ENCODE measurements around the gene STK17A. TPM values are rescaled to one million over a fixed set of nuclear protein-coding genes. Genes with fewer than 3 reads are reported as not detected.
A peak's percentile ranks its signal among the peaks of the same experiment; 100 is the strongest.
"Not testable (repeated sequence)": the region's sequence is repeated elsewhere in the genome, so short reads cannot be mapped to it uniquely, and the experiment has no call there.

STK17A gene
- polyA plus RNA-seq, 4 donors: 18.2 to 23.8 (median 21.3) TPM

DNA sequence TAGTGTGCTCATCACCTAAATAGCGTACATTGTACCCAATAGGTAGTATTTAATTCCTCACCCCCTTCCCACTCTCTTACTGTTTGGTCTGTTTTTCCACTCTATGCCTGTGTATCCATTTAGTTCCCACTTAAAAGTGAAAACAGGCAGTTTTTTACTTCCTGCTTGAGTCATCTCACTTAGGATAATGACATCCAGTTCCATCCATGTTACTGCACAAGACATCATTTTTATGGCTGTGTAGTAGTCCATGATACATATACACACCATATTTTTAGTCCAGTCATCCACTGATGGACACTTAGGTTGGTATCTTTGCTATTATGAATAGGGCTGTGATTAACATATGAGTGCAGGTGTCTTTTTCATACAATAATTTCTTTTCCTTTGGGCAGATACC is 10.1 kb downstream of the STK17A start:
- no peak for DNase-seq (ENCODE audit: low read depth in 4 of 4, low spot score in 3 of 4)

DNA sequence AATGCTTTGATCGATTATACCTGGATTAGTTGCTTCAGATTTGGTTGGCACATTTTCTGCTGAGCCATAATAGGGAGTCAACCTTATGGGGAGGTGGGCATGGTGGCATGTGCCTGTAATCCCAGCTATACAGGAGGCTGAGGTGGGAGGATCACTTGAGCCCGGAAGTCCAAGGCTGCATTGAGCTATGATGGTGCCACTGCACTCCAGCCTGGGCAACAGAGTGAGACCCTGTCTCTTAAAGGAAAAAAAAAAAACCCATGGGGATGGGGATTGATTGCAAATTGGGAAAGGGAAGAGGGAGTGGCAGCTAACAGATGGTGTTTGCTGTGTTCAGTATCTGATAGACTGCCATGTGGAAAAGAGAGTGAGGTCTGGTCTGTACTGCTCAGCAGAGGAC is 11.1 kb downstream of the STK17A start:
- no peak for DNase-seq (ENCODE audit: low read depth in 4 of 4, low spot score in 3 of 4)

DNA sequence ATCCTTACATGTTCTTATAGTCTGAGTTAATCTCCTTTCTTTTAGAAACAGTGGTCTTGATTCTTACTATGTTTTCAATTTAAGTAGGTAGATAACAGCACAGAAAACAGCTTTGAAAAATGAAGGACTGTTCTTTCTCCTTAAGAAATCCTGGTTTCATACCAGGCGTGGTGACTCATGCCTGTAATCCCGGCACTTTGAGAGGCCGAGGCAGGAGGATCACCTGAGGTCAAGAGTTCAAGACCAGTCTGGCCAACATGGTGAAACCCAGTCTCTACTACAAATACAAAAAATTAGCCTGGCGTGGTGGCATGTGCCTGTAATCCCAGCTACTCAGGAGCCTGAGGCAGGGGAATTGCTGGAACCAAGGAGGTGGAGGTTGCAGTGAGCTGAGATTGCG is 13.5 kb downstream of the STK17A start:
- DNase-seq (ENCODE audit: low read depth in 4 of 4, low spot score in 3 of 4): not testable (repeated sequence)

DNA sequence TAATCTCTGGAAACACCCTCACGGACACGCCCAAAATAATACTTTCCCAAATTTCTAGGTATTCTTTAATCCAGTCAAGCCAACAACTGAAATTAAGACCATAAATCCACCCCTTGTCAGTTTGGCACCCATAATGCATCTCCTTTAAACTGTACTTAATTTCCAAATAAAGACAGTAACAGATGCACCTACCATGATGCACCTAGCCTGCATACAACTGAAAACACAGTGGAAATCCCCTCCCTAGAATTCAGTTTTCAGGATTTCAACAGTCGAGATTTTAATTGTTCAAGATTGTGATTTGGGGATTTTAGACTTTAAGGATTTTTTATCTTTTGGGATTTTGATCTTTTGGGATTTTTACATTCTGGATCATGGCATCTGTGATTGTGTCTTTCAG is 17.1 kb downstream of the STK17A start:
- DNase-seq (ENCODE audit: low read depth in 4 of 4, low spot score in 3 of 4): no peak

DNA sequence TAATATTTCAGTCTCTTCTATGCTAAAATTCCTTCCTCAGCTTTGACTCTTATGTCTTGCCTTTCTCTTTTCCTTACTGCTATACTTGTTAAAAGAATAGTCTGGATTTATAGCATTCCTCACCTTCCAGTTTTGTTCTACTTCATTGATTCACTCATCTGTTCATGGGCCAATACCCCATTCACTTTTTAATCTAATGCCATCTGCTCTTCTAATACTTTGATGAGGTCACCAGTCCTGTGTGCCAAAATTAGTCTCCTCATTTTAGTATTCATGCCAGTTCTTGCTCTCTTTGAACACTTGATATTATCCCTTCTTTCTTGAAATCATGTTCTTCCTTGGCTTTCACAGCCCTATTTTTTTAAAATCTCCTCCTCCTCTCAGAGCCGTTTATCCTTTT is 19.3 kb downstream of the STK17A start:
- no peak for DNase-seq (ENCODE audit: low read depth in 4 of 4, low spot score in 3 of 4)

DNA sequence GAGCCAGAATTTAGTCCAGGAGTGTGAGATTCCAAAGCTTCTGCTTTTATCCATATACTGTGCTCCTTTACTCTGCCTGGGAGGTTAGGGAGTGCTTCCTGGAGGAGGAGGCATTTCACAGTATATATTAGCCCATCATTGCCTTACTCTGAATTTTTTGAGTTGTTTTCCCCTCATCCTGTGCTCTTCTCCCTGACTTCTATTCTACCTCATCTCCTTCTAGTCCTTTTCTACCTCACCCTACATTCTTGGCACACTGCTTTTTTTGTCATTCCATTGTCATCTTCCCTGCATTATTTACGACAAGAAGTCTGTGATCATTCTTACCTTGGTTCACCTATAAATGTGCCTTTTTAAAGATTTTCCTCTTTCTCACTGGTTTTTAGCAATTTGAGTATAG is 21.3 kb downstream of the STK17A start:
- no peak for DNase-seq (ENCODE audit: low read depth in 4 of 4, low spot score in 3 of 4)

DNA sequence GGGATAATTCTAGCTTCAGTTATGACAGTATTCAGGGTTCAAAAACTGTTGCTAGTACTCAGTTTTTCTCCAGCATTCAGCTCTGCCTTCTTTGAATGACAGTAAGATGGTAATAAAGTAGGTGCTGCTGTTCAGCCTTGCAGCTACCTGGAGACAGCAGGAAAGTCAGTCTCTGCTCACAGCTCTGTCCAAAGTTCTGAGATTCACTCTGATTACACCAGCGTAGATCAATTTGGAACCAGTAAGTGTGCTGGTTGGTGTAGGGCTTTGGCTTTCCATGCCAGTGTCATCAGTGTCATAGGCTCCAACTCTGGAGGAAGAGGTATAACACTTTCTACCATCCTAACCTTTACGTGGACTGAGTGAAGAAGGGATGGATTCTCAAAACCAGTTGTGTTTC is 26.2 kb downstream of the STK17A start:
- no peak for DNase-seq (ENCODE audit: low read depth in 4 of 4, low spot score in 3 of 4)

DNA sequence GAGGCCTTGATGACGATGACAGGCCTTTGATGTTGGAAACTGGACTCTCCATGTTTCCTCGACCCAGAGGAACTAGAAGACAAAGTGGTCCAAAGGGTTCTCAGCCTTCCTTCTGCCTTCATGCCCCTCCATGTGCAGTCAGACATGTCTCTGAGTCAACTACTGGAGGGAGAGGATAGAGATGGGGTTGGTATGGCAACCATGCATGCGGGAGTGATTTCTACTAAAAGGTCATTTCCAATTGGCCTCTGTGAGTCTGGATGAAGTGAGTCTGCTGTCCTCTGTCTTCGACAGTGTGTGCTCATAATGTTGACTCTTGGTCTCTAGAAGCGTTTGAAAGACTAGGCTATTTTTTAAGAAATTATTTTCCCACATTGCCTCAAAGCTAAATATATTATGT is 29.2 kb downstream of the STK17A start:
- DNase-seq (ENCODE audit: low read depth in 4 of 4, low spot score in 3 of 4): no peak

DNA sequence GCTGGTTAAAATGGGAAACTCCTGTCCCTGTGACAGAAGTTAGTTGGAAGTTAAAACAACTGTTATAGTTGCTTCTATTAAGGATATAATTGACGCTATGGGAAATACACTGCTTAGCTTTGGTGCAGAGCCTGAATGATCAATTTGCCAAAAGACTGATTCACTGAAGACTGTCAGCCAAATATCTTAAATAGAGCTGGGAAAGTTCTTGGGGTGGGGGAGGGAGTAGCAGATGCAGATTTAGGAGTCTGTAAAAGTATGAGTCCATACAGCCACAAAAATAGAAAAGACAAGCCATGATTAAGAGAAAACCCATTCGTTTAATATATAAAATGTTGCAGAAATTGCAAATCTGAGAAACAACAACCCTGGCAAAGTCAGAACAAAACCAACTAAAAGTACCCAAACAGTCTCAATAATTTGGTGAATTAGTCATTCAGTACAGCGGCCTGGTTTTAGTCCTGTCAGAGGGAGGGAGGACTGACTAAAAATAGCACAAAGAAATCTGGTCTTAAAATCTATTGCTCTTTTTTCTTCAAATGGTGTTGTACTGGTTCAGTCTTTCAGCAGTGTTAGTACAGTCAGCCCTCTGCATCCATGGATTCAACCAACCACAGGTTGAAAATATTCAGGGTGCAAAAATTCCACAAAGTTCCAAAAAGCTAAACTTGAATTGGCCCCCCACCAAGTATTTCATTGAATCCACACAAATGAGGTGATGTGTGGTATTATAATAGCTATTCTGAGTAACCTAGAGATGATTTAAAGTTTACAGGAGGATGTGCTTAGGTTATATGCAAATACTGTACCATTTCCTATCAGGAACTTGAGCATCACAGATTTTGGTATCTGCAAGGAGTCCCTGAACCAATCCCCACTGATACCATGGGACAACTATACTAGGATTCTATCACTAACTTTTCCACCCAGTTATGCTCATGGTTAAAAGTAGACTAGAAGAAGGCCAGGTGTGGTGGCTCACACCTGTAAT is 30.0 kb downstream of the STK17A start:
- DNase-seq (ENCODE audit: low read depth in 4 of 4, low spot score in 3 of 4): no peak

DNA sequence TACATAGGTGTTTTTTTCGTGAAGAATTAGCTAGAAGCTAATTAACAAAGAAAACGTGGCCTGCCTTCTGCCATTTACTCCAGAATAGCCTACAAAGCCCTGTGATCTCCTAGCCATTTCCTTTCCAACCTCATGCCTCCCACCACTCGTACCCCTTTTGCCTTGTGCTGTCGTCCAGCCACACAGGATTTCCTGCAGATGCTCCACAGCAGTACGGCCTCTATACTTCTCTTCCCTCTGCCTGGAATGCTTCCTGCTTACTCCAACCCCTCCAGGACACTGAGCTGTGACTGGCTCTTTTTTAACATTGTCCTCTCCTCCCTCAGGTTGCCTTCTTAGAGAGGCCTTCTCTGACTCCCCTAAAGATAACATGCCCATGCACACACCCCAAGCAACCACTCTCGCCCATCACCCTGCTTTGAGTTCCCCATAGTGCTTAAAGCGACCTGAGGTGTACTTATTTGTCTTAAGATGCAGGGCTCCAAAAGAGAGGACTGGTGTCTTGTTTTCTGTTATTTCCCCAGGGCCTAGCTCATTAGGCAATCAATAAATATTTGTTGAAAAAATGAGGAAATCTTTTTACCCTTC is 32.7 kb downstream of the STK17A start:
- DNase-seq (ENCODE audit: low read depth in 4 of 4, low spot score in 3 of 4): no peak

DNA sequence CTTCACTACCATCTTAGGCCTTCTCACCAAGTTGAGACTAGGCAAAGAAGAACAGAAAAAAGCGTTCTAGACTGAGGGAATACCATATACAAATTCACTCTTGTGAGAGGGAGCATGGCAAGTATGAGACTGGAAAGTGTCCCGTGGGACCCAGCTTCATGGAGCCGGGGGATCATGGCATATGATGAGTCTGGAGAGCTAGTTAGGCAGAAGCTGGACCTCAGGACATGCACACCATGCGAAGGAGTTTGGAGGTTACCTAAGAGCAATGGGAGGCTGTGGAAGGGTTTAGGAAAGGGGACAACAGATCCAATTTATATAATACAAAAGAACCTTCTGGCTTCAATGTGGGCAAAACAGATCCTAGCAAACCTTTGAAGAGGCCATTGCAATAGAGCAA is 34.1 kb downstream of the STK17A start:
- DNase-seq (ENCODE audit: low read depth in 4 of 4, low spot score in 3 of 4): no peak

DNA sequence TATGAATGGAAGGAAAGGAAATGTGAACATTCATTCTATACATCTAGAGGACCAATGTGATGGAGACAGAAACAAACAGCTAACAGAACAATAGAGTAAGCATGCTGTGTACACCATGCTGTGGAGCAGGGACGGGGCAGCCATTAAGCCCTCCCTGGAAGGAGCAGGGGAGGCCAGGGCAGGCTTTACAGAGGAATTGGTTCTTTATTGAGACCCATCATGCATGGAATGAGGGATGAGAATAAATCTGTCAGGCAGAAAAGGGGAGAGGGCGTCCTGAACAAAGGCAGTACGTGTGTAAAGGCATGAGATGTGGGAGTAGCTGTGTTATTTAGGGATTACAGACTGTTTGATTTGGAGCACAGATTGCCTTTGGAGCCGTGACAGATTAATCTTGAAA is 35.2 kb downstream of the STK17A start:
- peak in 1 of 4 donors; percentile 15 for DNase-seq (ENCODE audit: low read depth in 4 of 4, low spot score in 3 of 4)

DNA sequence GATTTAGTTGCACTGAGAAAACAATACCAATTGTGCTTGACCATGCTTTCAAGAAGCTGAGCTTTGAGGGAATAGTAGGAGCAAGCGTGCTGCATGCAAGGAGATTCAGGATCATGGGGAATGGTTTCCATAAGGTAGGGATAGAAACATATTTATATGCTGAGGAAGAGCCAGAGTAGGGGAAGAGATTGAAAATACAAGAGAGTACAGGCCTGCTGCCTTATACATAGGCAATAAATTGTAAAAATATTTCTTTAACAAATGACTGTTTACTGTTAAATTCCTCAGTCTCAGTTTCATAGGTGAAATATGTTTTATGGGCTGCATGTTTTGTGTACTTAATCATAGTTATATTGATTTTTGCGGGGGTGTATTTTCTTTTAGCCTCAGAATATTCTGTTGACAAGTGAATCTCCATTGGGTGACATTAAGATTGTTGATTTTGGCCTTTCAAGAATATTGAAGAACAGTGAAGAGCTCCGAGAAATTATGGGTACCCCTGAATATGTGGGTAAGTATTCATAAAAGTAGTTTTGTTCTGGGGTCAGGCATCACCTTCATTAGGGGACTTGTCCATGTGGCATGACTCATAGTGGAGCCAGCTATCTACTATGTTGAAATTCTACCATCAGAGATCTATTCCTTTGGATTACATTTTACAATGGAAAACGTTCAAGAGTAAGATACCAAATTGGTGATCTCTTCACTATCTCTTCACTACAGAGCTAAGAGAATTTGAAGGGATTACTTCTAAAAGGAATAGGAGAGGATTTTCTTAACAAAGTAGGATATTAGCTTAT is 36.5 kb downstream of the STK17A start:
- DNase-seq (ENCODE audit: low read depth in 4 of 4, low spot score in 3 of 4): no peak

DNA sequence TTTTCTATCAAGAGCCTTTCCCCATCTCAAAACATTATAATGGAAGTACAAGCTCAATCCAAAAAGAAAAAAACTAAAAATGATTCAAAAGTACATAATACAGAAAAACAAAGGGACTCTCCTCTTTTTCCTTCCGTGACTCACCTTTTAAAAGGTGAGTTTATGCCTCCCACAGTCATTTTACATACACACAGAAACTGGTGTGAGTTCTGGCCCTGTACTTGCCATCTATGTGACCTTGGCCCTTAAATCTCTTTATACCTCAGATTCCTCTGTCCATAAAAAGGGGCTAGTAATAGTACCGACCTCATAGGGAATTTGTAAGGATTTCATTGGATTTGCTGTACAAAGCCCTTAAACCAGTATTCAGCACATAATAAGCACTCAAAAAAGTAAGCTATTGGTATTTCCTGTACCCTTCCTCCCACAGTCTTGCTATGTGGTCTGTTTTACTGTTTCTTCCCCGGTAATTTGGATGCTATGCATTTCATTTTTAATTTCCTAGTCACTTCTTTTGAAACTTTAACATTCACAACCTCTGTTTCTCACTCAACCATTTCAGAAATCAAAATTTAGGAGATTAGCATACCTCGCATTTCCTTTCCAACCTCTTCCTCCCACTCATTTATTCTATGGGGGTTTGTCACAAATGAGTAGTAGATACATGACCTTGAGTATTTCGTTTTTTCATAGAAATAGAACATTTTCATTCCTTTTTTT is 39.0 kb downstream of the STK17A start:
- DNase-seq (ENCODE audit: low read depth in 4 of 4, low spot score in 3 of 4): no peak

DNA sequence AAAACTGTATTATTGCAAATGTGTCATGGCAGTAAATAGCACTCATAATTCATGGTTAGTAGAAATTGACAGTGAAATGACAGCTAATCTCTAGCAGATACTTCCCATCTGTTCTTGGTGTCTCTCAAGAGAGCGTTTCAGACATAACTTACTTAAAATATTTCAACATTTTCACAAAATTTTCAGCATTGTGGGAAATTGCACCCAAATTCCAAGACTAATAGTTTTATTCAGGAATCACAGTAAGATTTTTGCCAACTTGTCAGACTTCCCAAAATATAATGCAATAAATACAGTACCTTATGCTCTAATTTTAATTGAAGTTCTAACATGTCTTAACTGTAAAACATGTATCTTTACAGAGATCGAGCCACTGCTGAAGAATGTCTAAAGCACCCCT is 41.2 kb downstream of the STK17A start:
- no peak for DNase-seq (ENCODE audit: low read depth in 4 of 4, low spot score in 3 of 4)

DNA sequence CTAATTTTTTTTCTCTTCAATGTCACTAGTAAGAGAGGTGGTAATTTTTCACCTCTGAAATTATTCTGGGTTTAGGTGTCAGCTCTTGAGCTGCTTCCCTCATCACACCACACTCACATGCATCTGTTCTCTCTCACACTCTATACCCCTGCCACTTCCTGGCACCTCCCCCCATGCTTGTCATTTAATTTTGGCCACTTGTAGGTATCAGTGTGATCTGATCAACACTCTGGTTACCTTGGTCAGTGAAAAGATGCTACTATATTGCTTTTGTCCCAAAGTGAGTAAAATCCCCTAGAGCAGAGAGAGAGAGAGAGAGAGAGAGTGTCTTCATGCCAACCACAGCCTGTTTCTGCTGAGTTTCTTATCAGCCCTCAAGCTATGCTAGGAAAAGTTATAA is 42.5 kb downstream of the STK17A start:
- no peak for DNase-seq (ENCODE audit: low read depth in 4 of 4, low spot score in 3 of 4)

DNA sequence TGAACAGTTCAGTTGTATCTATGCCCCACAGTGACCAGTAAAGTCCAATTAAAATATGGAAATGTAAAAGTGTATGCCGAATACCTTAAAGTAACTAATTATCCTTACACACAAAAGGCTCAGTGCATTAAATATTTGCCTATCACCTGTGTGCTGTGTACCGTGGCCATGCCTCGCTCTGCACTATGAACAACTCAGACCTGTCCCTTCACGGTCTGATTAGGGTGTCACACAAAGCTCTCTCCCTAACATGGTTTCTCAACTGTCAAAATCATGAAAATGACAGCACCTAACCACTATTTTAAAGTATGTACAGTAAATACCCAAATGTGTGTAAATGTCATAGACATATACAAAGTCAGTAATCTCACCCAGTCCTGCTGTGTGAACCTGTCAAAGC is 43.1 kb downstream of the STK17A start:
- DNase-seq (ENCODE audit: low read depth in 4 of 4, low spot score in 3 of 4): no peak

DNA sequence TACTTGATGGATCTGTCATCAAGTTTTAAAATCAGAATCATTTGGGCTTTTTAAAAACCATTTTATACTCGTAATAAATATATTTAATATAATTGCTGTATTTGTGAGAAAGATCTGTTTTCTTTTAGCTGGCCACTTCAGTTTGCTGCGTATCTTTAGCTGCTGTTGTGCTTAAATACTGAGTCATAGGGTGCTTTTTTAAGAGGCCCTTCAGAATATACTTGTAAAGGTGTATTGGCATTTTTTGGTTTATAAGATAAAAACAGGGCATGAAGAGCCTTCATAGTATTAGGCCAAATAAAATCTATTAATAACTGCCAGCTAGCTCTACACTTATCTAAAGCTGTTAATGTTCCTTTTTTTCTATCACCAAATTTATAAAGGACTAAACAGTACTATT is 43.8 kb downstream of the STK17A start:
- DNase-seq (ENCODE audit: low read depth in 4 of 4, low spot score in 3 of 4): no peak

DNA sequence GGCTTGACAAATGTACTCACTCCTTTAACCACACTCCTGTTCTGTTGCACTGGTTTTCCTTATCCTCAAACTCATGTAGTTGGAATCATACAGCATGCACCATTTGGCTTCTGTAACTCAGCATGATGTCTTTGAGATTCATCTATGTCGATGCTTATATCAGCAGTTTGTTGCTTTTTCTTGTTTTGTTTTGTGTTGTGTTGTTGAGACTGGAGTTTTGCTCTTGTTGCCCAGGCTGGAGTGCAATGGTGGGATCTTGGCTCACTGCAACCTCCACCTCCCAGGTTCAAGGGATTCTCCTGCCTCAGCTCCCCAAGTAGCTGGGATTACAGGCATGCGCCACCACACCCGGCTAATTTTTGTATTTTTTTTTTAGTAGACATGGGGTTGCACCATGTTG is 44.9 kb downstream of the STK17A start:
- DNase-seq (ENCODE audit: low read depth in 4 of 4, low spot score in 3 of 4): not testable (repeated sequence)

DNA sequence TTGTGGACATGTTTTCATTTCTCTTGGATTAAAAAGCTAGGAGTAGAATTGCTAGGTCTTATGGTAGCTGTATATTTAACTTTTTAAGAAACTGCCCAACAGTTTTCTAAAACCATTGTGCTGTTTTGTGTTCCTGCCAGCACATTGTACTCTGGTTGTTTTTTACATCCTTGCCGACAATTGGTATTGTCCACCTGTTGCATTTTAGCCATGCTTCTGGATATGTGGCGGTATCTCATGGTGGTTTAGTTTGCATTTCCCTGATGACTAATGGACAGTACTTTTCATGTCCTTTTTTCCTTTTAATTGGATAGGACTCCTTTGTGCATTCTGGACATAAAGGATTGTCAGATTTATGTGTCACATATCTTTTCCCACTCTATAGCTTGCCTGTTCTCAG is 45.5 kb downstream of the STK17A start:
- no peak for DNase-seq (ENCODE audit: low read depth in 4 of 4, low spot score in 3 of 4)

DNA sequence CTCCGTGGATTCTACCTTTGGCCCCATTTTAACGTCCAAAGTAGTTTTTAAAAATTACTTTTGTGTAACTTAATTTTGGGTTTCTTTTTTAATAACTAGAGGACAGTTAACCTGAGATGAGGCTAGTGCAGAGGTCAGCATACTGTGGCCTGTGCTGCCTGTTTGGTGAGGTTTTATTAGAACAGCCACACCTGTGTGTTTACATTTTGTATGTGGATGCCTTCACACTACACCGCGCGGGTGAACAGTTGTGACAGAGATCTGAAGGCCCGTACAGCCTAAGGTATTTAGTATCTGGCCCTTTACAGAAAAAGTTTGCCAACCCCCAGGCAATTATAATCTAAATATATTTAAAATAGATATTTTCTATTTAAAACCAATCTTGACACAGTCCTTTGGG is 46.9 kb downstream of the STK17A start:
- no peak for DNase-seq (ENCODE audit: low read depth in 4 of 4, low spot score in 3 of 4)

Measured in left renal pelvis (tissue), 4 donors.